Psoas muscle (tissue), 8 donors: ENCODE data around the gene GDPD5. TPM values are rescaled to one million over a fixed set of nuclear protein-coding genes. Genes with fewer than 3 reads are reported as not detected.

Source experiments
- ATAC-seq, 4 donors: fragments of 200-7000 bp; cut with Tn5 transposase; one replicate each; pipeline ENCODE4 v1.9.1; 2020; ENCODE audit warnings: moderate library complexity in 3 of 4, mild to moderate bottlenecking in 2 of 4
- DNase-seq, 2 donors: peaks; one replicate each; pipeline ENCODE4 v3.0.0-alpha.2; 2020
- H3K27ac ChIP-seq: fragments of 200-600 bp; one replicate; pipeline ENCODE4 v1.8.0; 2022
- H3K27me3 ChIP-seq, 3 donors: fragments of 200-600 bp in 1 of 3; one replicate each; pipeline versions ENCODE4 v1.6.1 to v1.8.0; 2013 to 2022; ENCODE audit warnings: low read length in 2 of 3, mild to moderate bottlenecking in 2 of 3, moderate library complexity in 1 of 3; ENCODE audit not compliant: insufficient read depth in 3 of 3
- H3K36me3 ChIP-seq, 2 donors: fragments of 200-600 bp in 1 of 2; one replicate each; pipeline versions ENCODE4 v1.6.1 to v1.8.0; 2013 to 2022; ENCODE audit warnings: low read depth in 1 of 2, mild to moderate bottlenecking in 1 of 2, moderate library complexity in 1 of 2; ENCODE audit not compliant: insufficient read depth in 1 of 2
- H3K4me1 ChIP-seq: fragments of 200-600 bp; one replicate; pipeline ENCODE4 v1.8.0; 2022
- H3K4me3 ChIP-seq: fragments of 200-600 bp; one replicate; pipeline ENCODE4 v1.8.0; 2022; ENCODE audit warnings: mild to moderate bottlenecking
- H3K9me3 ChIP-seq: fragments of 200-600 bp; one replicate; pipeline ENCODE4 v1.8.0; 2022
- CTCF ChIP-seq: fragments of 200-600 bp; IDR thresholded peaks from one replicate; pipeline ENCODE4 v1.8.0; 2022; ENCODE audit warnings: antibody characterized with exemption
- WGBS, 3 donors: extraction: QIAGEN DNeasy Blood & Tissue Kit; methylation state at CpG; one replicate each; pipeline versions ENCODE4 v1.1.6 to v1.1.7; 2013; 5-methylcytosine and 5-hydroxymethylcytosine counted together
- intact Hi-C, 2 donors: fragments of 100-400 bp; cut with DNase I; formaldehyde crosslinking; loops; one replicate each; pipeline versions ENCODE4 v1.11.0 to v1.14.2; 2022
- polyA plus RNA-seq, 3 donors: library from polyadenylated mRNA; stranded (reverse); fragments of 200-250 nt; gene quantifications; one replicate each; pipeline ENCODE4 v1.2.3, GENCODE V29; 2013
- total RNA-seq, 4 donors: library from RNA; stranded (reverse); fragmentation: NEBNext Ultra II Directional in 2 of 4; extraction: Animal tissue kit (Norgen Biotek cat#: 25700) in 2 of 4; gene quantifications; one replicate each; pipeline versions ENCODE4 v1.2.1 to v1.2.4, GENCODE V29; 2021 to 2023
- donor health status: healthy with polysubstance abuse.
- donor health status: DM: no; HTN: no; CAD: no; lungs with moderate emphysema.
- donor health status: Bipolar disorder and iron deficiency.
- donor health status: healthy.
- donor health status: DM: yes; HTN: yes; CAD: no.
- donor health status: DM: no; HTN: no; CAD: no.
- donor health status: DM: no; HTN: no; CAD: no.
- donor health status: DM: yes; HTN: yes; CAD: no.

Gene GDPD5
- total and polyA plus RNA-seq, 7 donors, result 2.7 to 16.5 (median 11.5) TPM

- TF ChIP-seq CTCF, result no peak
- Histone ChIP-seq H3K4me3 (no peak overlapping the region), H3K9me3 (no peaks in the 10 kb centered on the region), H3K27ac (no peak overlapping the region), H3K36me3 (no peaks in the 10 kb centered on the region), H3K27me3 (no peaks in the 10 kb centered on the region), H3K4me1 (peaks cover 31% of the 10 kb centered on the region)
- ATAC-seq (no peak), DNase-seq (no peak)
- WGBS, 3 donors, result 93 to 98% (median 96%) methylated on average over 5 of the region's 5 CpGs
- intact Hi-C loops, result no loop called here
Measured at GRCh38 chr11:75504501-75504900, 21.2 kb downstream of the GDPD5 start.

- DNase-seq, result no peak
- intact Hi-C loops, result no loop called here
- no peak for TF ChIP-seq CTCF
- 88 to 94% (median 93%) methylated on average over 5 of the region's 5 CpGs for WGBS, 3 donors
- no peak for ATAC-seq
- Histone ChIP-seq H3K36me3 (no peaks in the 10 kb centered on the region), H3K4me3 (no peak overlapping the region), H3K27ac (no peak overlapping the region), H3K9me3 (no peaks in the 10 kb centered on the region), H3K4me1 (peaks cover 29% of the 10 kb centered on the region), H3K27me3 (no peaks in the 10 kb centered on the region)
Measured at GRCh38 chr11:75503531-75504099, 22.1 kb downstream of the GDPD5 start.

- no peak for ATAC-seq
- Histone ChIP-seq H3K4me3 (no peak overlapping the region), H3K27me3 (no peaks in the 10 kb centered on the region), H3K9me3 (no peaks in the 10 kb centered on the region), H3K27ac (no peak overlapping the region), H3K4me1 (peaks cover 24% of the 10 kb centered on the region), H3K36me3 (no peaks in the 10 kb centered on the region)
- 89 to 92% (median 92%) methylated on average over 1 of the region's 1 CpG for WGBS, 3 donors
- intact Hi-C loops, result no loop called here
- no peak for TF ChIP-seq CTCF
- DNase-seq, result no peak
Measured at GRCh38 chr11:75502138-75502537, 23.6 kb downstream of the GDPD5 start.

GRCh38 chr11:75500742-75501141 lies 25.0 kb downstream of the GDPD5 start:
- ATAC-seq (no peak), DNase-seq (no peak)
- H3K36me3 ChIP-seq, result no peaks in the 10 kb centered on the region
- peaks cover 15% of the 10 kb centered on the region for H3K4me1 ChIP-seq
- TF ChIP-seq CTCF, result no peak
- H3K9me3 ChIP-seq, result no peaks in the 10 kb centered on the region
- no peak overlapping the region for H3K27ac ChIP-seq
- H3K27me3 ChIP-seq, result no peaks in the 10 kb centered on the region
- 88 to 97% (median 92%) methylated on average over 4 of the region's 4 CpGs for WGBS, 3 donors
- no peak overlapping the region for H3K4me3 ChIP-seq
- intact Hi-C loops, result no loop called here
